Adipose tissue (tissue), 3 donors: ENCODE measurements around the gene PTPN12. TPM values are rescaled to one million over a fixed set of nuclear protein-coding genes. Genes with fewer than 3 reads are reported as not detected.
"Not testable (repeated sequence)": the region's sequence is repeated elsewhere in the genome, so short reads cannot be mapped to it uniquely, and the experiment has no call there.

Source experiments
- H3K27ac ChIP-seq: one replicate; pipeline ENCODE4 v1.5.1; 2013; ENCODE audit warnings: low read depth, low read length
- WGBS, 3 donors: extraction: QIAGEN DNeasy Blood & Tissue Kit; methylation state at CpG; one replicate each; pipeline ENCODE4 v1.1.7; 2013; 5-methylcytosine and 5-hydroxymethylcytosine counted together
- polyA plus RNA-seq, 3 donors: library from polyadenylated mRNA; stranded (reverse); fragments of 200-250 nt; gene quantifications; one replicate each; pipeline ENCODE4 v1.2.3, GENCODE V29; 2013
- donor health status: healthy with polysubstance abuse.
- donor health status: Bipolar disorder and iron deficiency.
- donor health status: healthy.

Gene PTPN12
- polyA plus RNA-seq, 3 donors: 16.8 to 81.0 (median 60.3) TPM

DNA sequence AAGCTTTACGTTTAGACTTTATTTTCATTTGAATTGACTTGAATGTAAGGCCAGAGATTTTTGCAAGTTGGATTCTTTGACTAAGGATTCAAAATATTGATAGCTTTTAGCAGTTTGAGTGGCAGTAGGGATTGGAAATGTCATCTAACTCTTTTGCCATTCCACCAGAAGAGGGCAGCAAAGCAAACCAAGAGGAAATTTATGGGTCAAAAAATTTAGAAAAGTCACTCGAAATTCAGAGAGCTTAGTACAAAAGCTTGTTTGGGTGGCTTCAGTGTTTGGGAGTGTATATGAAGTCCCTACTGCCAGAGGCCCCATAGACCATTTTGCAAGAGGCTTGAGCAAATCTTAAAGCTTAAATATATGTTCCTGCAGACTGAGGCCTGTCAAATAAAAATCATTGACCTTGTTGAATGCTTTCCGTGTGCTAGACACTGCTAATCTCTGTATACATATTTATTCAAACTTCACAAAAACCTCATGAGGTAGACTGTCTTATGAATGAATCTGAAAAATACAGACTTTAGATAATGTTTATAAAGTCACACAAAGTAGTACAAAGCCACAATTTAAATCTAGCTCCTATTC lies 114.6 kb downstream of the PTPN12 start:
- 18 to 52% (median 46%) methylated on average over 3 of the region's 3 CpGs for WGBS, 3 donors
- no peak overlapping the region for H3K27ac ChIP-seq

DNA sequence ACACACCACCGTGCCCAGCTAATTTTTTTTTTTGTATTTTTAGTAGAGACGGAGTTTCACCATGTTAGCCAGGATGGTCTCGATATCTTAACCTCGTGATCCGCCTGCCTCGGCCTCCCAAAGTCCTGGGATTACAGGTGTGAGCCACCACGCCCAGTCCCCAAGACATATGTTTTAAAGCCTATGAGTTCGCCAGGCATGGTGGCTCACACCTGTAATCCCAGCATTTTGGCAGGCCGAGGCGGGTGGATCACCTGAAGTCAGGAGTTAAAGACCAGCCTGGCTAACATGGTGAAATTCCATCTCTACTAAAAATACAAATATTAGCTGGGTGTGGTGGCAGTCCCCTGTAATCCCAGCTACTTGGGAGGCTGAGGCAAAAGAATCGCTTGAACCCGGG lies 115.7 kb downstream of the PTPN12 start:
- 94 to 98% (median 97%) methylated on average over 12 of the region's 12 CpGs for WGBS, 3 donors
- H3K27ac ChIP-seq: not testable (repeated sequence)

DNA sequence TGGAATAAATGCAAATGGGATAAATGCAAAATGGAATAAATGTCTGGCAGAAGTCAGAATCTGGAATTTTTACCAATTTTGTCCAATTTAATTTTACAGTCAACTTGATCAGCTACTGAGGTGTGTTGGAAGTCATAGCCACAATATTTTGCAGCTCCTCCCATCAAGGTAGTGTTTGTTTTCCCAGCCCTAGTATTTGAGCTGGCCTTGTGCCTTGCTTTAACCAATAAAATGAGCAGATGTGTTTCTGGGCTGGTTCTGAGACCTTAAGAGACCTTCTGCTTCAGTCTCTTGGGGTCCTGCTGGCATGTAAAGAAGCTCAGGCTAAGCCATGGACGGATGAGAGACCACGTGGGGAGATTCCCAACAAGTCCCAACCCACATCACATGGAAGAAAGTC lies 116.5 kb downstream of the PTPN12 start:
- WGBS, 3 donors: 17 to 57% (median 49%) methylated on average over 2 of the region's 2 CpGs
- no peak overlapping the region for H3K27ac ChIP-seq

DNA sequence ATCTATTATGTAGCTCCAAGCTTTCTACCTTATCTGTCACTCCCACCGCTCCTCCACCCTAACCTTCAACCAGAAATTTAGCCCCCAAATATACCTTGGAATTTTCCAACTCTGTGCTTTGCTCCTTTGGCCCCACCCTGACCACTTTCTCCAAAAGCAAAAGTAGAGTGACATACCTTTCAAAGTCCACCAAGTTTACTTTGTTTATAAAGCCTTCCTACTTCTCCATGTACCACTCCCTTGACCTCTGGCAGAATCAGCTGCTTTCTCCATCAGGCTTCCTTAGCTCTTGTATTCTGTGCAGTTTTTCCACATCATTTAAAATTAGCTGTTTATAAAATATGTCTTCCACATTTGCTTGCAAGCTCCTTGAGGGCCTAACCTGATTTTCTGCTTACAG lies 118.3 kb downstream of the PTPN12 start:
- 50 to 100% (median 100%) methylated on average over 1 of the region's 1 CpG for WGBS, 3 donors
- no peak overlapping the region for H3K27ac ChIP-seq

DNA sequence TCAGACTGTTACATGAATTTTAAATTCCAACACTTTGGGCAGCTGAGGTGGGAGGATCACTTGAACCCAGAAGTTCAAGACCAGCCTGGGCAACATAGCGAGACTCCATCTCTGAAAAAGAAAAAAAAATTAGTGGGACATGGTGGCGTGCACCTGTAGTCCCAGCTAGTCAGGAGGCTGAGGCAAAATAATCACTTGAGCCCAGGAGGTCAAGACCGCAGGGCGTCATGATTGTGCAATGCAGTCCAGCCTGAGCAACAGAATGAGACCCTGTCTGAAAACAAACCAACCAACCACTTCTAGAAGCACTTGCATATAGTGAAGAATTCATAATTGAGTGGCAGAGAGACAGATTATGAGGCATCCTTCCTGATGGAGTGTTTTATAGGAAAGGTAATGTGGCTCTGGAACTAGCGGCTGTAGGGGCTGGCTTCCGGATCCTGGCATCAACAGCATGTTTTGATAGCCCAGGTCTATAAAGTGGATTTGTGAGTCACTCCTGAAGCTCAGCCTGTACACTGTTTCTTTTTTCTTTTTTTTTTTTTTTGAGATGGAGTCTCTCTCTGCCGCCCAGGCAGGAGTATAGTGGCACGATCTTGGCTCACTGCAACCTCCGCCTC lies 118.9 kb downstream of the PTPN12 start:
- 86 to 97% (median 88%) methylated on average over 9 of the region's 9 CpGs for WGBS, 3 donors
- H3K27ac ChIP-seq: no peak overlapping the region

DNA sequence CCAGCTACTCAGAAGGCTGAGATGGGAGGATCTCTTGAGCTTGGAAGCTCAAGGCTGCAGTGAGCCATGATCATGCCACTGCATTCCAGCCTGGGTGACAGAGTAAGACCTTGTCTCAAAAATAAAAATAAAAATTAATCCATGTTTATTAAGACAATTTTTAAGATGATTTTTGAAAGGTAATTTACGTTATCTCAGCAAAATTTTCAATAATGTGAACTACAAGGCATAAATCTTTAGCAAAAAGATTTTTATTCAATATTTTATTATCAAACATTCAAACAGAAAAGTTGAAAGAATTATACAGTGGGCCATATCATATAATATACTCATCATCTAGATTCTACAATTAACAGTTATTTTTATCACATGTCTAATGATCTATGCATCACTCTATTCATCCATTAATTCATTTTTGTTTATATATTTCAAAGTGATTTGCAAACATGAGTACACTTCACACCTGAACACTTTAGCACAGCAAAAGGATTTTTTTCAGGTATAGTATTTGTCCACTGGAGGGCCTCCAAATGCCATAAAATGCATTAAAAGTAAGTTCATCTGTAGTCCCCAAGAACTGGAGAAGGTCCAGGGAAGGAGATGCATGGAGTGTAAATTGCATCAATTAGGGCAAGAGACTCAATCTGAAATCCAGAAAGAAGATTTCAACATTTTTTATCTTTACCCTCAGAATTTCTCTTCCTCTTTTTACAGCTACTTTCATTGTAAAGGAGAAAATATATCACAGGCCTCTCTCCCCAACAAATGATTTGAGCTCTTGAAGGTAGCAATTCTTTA lies 120.5 kb downstream of the PTPN12 start:
- no peak overlapping the region for H3K27ac ChIP-seq
- WGBS, 3 donors: 75 to 90% (median 79%) methylated on average over 1 of the region's 1 CpG

DNA sequence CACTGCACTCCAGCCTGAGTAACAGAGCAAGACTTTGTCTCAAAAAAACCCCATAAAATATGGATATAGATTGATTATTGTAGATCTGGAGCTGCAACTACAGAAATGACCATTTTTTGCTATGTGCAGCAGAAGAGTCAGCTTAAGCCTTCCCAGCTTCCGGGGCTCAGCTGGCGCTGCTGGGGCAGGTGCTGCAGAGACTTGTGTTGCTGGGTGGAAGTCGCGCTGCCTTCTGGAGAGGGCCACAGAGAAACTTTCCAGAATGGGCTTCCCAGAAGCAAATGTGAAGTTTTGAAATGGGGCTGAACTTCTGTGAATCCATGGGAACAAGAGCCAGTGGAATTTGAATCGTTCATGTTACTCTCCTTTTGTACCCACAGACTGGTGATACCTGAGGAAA lies 121.8 kb downstream of the PTPN12 start:
- no peak overlapping the region for H3K27ac ChIP-seq
- 93 to 97% (median 95%) methylated on average over 5 of the region's 5 CpGs for WGBS, 3 donors

DNA sequence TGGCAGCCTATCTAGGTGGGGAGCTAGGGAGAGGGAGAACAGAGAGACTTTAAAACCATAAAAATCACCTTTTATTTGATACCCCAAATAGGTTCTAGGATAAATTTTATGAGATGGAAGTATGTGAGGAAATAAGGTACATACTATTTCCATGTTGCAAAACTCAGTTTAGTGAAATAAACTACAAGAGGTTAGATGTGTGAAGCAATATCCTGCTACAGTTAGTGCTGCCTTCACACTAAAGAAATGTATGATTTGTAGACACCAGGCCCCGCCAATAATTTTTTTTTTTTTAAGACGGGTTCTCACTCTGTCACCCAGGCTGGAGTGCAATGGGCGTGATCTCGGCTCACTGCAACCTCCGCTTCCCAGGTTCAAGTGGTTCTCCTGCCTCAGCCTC lies 124.7 kb downstream of the PTPN12 start:
- 65 to 96% (median 78%) methylated on average over 5 of the region's 5 CpGs for WGBS, 3 donors
- no peak overlapping the region for H3K27ac ChIP-seq

DNA sequence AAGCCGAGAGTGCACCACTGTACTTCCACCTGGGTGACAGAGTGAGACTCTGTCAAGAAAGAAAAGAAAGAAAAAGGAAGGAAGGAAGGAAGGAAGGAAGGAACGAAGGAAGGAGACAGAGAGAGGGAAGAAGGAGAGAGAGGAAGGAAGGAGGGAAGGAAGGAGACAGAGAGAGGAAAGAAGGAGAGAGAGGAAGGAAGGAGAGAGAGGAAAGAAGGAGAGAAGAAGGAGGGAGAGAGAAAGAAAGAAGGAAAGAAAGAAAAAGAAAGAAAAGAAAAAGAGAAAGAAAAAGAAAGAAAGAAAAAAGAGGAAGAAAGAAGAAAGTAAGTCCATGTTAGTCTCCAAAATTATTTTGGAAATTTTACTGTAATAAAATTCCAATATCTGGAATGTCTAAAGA lies 125.8 kb downstream of the PTPN12 start:
- H3K27ac ChIP-seq: no peak overlapping the region
- WGBS, 3 donors: 76 to 89% (median 86%) methylated on average over 2 of the region's 2 CpGs

DNA sequence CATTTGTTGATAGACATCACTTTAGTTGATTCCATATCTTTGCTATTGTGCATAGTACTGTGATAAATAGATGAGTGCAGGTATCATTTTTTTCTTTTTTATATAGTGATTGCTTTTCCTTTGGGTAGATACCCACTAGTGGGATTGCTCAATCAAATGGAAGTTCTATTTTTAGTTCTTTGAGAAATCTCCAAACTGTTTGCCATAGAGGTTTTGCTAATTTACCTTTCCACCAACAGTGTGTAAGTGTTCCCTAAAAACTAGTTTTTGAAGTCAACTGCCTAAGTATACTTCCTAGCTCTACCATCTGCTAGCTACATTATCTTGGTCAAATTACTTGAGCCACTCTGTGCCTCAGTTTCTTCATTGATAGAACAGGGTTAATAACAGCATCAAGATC lies 127.6 kb downstream of the PTPN12 start:
- H3K27ac ChIP-seq: no peak overlapping the region

DNA sequence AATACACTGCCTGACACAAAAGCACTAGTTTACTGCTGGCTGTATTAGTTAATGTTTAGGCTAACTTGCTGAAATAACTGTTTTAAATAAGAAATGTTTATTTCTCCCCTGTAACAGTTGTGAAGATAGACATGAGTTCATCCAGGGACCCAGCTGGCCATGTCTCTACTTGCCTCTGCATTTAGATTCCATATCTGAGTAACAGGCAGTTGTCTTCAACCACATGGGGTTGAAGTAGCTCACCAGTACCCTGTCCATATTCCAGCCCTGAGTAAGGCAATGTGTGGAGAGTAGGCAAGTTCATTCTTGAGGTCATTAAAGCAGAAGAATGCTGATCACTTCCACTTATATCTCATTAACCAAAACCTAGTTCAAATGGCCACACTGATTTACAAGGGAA lies 128.1 kb downstream of the PTPN12 start:
- no peak overlapping the region for H3K27ac ChIP-seq

DNA sequence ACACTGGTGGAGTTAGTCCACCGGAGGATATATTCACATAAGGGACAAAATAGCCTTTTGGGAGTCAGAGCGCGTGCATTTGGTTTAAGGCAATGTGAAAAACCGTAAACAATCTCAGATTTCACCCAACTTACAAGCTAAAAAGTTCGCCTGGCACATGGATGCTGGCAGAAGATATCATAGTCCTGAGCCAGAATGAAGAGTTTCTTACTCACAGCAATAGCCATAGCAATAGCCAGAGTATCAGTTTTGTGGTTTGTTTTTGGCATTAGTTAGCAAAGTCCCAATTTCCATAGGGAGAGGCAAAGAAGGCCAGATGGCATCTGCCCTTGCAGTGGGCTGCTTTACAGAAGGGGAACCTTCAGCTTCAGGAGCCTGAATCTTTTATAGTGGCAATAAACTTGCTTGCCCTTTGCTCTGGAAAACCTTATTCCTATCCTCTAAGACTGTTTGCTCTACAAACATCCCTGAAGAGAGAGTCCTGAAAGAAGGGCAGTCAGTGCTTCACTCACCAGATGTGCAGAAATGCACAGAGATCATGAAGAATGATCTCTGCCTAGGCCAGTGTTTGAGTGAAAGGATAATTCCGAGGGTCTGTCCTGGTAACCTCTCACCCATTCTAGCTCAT lies 130.5 kb downstream of the PTPN12 start:
- H3K27ac ChIP-seq: no peak overlapping the region

DNA sequence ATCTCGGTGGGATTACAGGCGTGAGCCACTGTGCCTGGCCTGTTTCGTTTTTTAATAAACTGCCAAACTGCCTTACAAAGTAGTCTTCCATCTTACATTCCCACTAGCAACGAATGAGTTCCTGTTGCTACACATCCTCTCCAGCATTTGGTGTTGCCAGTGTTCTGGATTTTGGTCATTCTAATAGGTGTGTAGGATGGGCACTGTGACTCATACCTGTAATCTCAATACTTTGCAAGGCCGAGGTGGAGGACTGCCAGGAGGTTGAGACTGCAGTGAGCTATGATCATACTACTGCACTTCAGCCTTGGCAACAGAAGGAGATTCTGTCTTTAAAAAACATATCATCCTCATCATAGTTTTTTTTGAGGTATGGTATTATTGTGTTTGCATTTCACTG lies 137.8 kb downstream of the PTPN12 start:
- 63 to 71% (median 71%) methylated on average over 5 of the region's 5 CpGs for WGBS, 3 donors
- H3K27ac ChIP-seq: no peak overlapping the region

More for the DNA sequence above, 130.5 kb downstream of the PTPN12 start:
- WGBS, 3 donors: 81 to 89% (median 88%) methylated on average over 6 of the region's 6 CpGs

DNA sequence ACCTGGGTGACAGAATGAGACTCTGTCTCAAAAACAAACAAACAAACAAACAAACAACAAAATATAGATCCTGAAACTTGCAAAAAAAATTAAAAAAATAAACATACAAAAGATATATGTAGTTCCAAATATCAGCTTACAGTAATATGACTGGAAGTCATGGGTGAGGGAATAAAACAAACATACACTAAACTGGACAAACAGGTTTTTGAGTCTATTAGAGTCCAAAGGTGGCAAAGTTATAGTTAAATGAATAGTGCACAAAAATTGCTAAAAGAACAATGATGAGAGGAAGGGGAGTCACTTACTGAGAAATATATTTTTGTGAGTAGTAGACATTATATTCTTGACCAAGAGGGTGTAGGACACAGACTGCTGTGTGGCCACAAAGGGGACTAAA lies 142.5 kb downstream of the PTPN12 start:
- no peak overlapping the region for H3K27ac ChIP-seq

DNA sequence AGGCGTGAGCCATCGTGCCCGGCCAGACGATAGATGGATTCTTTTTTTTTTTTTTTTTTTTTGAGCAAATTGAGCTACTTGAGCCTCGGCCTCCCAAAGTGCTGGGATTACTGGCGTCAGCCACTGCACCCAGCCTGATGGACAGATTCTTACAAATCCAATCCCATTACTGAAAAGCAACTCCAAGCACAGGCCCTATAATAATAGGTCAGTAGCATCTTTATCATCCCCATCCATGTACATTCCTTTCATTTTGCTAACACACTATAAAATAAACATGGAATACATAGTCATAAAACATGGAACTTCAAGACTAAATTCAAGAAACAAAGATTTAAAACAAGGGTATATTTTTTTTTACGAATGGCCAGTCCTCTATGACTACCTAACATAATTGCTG lies 143.2 kb downstream of the PTPN12 start:
- H3K27ac ChIP-seq: no peak overlapping the region
- 87 to 97% (median 96%) methylated on average over 3 to 7 of the region's 7 CpGs for WGBS, 3 donors

DNA sequence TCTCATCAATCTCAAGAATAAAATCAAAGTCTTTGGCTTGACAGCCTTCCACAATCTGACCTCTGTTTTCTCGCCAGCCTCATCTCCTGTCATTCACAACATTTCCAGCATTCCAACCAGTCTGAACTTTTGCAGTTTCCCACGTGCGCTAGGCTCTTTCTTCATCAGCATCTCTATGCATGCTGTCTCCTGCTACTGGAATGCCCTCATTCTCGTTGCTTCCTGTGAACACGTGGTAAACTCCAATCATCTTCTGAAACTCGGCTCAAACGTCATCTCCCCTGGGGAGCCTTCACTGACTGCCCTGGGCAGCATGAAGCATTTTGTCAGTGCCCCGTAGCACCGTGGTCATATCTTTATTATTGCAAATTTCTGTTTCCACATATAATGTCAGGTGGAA lies 146.9 kb downstream of the PTPN12 start:
- H3K27ac ChIP-seq: no peak overlapping the region
- WGBS, 3 donors: 30 to 38% (median 31%) methylated on average over 9 of the region's 9 CpGs

DNA sequence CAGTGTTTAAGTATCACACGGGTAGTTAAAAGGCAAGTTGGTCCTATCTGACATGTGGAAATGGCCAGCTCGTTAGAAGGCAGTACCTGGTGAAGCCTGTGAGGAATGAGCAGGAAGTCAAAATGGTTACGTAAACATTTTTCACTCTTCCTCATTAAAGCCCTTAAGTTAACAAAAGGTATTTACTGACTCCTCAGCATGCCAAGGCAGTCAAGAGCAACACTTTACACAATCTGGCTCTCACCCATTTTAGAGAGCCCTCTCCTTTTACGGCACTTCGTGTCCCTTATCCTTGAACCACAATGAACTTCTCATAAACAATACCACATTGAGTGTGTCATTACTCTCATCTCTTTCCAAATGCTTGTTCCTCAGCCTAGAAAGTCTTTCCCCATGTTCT lies 148.1 kb downstream of the PTPN12 start:
- 15 to 44% (median 32%) methylated on average over 5 of the region's 5 CpGs for WGBS, 3 donors

DNA sequence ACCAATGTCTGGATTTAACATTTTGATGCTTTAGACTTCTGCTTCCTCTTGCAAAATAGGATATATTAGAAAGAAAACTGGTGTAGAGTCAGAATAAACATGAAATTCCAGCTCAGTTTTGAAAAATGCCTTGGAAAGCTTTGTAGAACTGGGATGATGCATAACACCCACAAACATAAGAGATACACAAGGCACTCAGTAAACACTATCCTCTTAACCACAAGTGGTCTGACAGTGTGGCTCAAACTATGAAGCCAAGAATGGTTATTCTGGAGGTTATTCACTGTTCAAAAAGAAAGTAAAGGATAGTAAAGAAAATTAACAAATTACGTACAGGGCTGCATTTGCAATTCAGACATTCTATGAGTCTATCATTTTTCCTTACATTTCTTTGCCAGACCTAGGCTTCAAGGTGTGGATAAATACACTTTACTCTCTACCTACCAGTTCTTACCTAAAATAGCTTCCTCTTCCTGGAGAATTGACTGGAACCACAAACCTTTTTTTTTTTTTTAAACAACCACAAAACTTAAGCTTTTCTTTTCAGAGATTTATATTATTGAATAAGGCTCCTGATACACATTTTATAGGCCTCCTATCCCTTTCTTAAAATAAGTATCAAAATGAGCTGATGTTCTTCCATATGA lies 150.1 kb downstream of the PTPN12 start:
- WGBS, 3 donors: 81 to 93% (median 82%) methylated on average over 1 of the region's 1 CpG

More for the DNA sequence above, 148.1 kb downstream of the PTPN12 start:
- no peak overlapping the region for H3K27ac ChIP-seq

DNA sequence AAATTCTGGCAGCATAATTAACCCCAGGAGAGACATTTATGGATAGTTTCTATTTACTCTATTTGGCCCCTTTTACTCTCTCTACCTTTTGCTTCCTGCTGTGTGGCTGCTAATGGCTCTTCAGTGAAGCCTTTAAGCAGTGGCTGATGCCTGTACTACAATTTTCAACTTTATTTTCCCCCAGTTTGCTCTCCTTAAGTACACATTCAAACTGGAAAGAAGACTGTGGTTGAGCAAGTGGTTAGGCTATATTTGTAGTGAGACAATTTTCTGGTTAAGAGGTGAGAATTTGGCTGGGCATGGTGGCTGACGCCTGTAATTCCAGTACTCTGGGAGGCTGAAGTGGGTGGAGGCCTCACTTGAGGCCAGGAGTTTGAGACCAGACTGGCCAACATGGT lies 150.7 kb downstream of the PTPN12 start:
- H3K27ac ChIP-seq: no peak overlapping the region
- WGBS, 3 donors: 82 to 92% (median 91%) methylated on average over 1 of the region's 1 CpG

More for the DNA sequence above, 150.1 kb downstream of the PTPN12 start:
- no peak overlapping the region for H3K27ac ChIP-seq
